ENCODE data around the gene HOXA9. TPM values are rescaled to one million over a fixed set of nuclear protein-coding genes. Genes with fewer than 3 reads are reported as not detected.

The HOXA9 gene
- total RNA-seq, 2 donors from 2014 or later, result not detected

DNA sequence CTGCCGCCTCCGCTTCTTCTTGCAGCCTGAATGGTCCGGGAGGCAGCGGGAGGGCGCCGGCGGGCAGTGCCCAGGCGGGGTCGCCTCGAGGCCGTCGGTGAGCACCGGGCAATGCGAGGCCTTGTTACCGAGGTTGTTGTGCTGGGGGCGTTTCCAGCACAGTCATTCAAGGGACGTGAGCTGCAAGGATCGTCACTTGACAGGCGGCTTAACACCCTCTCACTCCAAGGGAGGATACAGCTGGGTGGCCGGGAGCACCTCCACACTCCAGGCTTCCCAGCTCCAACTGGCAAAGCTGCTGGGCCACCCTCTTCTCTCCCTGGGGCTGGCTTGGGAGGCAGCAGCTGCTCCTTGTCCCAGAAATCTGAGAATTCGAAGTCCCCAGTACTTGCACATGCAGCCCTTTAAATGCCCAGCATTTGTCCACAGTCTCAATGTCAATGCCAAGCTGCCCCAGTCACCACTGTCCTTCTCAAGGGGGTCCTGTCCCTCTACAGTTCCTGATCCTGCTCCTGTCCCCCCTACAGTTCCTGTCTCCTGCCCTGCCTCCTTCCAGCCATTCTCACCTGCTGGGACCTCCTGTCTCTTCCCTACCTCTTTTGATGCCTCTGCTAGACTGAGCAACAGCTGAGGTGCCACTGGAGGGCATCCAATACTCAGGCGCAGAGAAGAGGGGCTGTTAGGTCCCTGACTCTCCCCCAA lies 24.1 kb upstream of the HOXA9 start:
- peak overlapping the region; percentile 75 to 86 for H3K4me3 Mint-ChIP-seq
- H3K27me3 Mint-ChIP-seq (ENCODE audit: low read depth), result peaks cover 93% of the 10 kb centered on the region
- H3K9me3 Mint-ChIP-seq, result no peaks in the 10 kb centered on the region
- no peaks in the 10 kb centered on the region for H3K36me3 Mint-ChIP-seq (ENCODE audit: insufficient read depth in 2 of 2)
- H3K27ac Mint-ChIP-seq, result no peak overlapping the region
- no peak for ATAC-seq (replicated peaks in 1 of 2)
- H3K4me1 Mint-ChIP-seq (ENCODE audit: low read depth), result peaks cover 60% of the 10 kb centered on the region
- peak in 1 of 2 donors; percentile 1 for DNase-seq

DNA sequence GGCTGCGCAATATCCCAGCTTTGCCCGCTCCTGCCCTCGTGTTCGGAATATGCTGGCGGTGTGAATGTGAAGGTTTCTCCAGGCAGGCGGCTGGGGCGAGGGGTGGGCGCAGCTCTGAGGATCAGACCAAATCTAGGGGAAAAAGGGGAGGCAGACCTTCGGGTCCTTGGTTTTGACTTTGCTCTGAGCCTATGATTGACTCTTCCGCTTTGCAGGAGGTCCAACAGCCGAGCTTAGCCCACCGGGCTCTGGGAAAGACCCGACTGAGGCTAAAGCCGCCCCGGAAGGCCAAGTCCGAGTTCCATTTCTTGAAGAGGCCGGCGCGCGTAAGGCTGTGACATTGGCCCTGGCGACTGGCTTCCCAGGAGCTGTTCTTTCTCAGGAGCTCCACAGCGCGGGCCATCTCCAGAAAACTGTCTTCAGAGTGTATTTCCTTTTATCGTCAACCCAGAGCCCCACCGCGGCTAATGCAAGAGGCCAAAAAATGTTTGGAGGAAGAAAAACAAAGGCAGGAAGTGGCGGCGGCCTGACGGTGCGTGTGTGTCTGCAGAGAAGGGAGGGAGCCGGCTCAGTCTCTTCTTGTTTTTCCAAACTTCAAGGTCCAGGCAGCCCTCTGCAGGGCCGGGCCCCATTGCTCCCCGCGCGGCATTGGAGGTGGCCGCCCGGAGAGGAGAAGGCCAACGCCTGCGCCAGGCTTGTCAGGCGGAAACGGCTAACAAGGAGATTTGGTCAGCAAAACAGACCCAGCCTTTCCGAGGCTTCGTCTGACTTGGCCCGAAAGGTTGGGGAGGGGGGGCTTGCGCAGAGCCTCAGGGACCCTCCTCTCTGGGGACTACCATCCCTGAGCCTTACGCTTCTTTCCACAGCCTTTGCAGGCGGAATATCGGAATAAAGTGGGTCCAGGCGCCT lies 23.3 kb upstream of the HOXA9 start:
- Mint-ChIP-seq H3K27ac (peak overlapping the region; percentile 46), H3K4me1 (ENCODE audit: low read depth) (peaks cover 56% of the 10 kb centered on the region)
- ATAC-seq (replicated peaks in 1 of 2), result peak in 1 of 2 donors; percentile 8

DNA sequence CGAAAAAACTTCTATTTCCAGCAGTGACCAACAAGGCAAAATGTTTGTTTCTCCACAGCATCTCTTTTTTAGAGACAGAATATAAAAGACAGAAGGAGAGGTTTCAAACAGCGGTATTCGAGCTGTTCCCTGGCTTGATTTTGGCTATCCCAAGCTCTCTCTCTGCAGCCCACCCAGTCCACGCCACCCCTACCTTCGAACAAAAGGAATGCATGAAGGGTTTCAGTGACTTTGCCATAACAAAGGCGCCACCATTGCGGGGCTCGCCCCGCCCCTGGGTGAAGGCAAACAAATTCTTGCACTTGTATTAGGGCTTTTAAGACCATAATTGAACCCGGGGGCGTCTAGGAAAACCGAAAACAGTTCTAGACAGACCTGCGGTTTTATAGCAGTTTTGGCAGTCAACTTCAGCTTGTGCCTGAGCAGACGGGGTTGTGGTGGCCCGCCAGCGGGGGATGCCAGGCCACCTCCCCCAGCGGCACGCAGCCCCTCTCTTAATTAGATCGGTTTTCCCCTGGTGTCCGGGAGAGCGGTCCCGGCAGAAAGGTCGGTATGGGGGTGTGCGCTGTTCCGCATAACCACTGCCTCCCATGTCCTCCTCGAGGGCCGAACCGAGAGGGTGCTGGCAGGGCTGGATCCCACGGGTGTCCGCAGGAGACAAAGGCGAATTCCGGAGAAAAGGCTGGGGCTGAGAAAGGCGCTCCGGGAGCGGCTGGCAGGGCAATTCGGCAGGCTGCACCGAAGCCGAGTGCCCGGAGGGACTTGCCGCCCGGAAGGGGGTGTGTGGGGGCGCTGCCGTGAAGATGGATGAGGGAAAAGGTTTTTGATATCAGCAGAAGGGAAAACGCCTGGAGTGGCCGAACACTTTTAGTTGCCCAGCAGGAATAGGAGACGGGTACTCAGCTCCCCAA lies 22.4 kb upstream of the HOXA9 start:
- H3K9me3 Mint-ChIP-seq, result no peaks in the 10 kb centered on the region
- DNase-seq, result no peak
- H3K4me3 Mint-ChIP-seq, result peak overlapping the region; percentile 75 to 86
- H3K27me3 Mint-ChIP-seq (ENCODE audit: low read depth), result peaks cover 83% of the 10 kb centered on the region
- no peaks in the 10 kb centered on the region for H3K36me3 Mint-ChIP-seq (ENCODE audit: insufficient read depth in 2 of 2)
- H3K27ac Mint-ChIP-seq, result no peak overlapping the region
- ATAC-seq (replicated peaks in 1 of 2), result no peak
- peaks cover 52% of the 10 kb centered on the region for H3K4me1 Mint-ChIP-seq (ENCODE audit: low read depth)

More for the DNA sequence above, 23.3 kb upstream of the HOXA9 start:
- Mint-ChIP-seq H3K9me3 (no peaks in the 10 kb centered on the region), H3K36me3 (ENCODE audit: insufficient read depth in 2 of 2) (no peaks in the 10 kb centered on the region), H3K4me3 (peak overlapping the region; percentile 75 to 86), H3K27me3 (ENCODE audit: low read depth) (peaks cover 85% of the 10 kb centered on the region)
- DNase-seq, result peak in 1 of 2 donors; percentile 53

DNA sequence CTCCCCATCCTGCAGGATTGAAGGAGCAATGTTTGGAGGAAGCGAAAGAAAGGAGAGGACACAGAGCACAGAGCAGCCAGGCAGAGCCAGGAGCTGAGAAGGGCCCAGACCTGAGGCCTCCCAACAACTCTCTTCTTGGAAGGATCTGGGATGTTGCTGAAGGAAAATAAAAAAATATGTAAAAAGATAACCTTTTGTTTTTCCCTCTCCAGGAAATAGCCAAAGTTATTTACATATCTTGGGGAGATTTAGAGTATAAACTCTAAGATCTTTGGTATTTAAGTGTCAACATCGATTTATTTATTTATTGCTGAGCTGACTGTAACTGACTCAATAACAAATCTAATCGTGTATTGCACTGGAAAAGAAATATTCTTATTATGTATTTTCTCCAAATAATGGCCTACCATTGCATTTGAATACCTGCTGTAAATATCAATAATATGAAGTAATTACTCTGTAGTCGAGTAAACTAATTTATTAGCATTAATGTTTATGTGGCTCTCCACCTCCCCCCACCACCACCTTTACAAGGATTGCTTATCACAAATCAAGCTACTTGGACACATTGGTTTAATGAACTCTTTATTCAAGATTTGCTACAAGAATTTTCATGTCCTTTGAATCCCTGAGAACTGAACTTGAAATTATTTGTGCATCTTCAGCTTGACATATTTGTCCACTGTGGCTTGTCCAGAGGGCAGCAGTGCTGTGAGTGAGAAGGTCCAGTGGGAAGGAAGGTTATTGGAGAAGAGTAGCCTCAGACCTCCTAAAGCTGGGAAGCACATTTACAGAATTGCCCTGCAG lies 21.5 kb upstream of the HOXA9 start:
- Mint-ChIP-seq H3K27me3 (ENCODE audit: low read depth) (peaks cover 82% of the 10 kb centered on the region), H3K4me3 (peak overlapping the region in 1 of 2 donors; percentile 86), H3K4me1 (ENCODE audit: low read depth) (peaks cover 52% of the 10 kb centered on the region), H3K27ac (no peak overlapping the region), H3K9me3 (no peaks in the 10 kb centered on the region), H3K36me3 (ENCODE audit: insufficient read depth in 2 of 2) (no peaks in the 10 kb centered on the region)
- no peak for ATAC-seq (replicated peaks in 1 of 2)
- no peak for DNase-seq

DNA sequence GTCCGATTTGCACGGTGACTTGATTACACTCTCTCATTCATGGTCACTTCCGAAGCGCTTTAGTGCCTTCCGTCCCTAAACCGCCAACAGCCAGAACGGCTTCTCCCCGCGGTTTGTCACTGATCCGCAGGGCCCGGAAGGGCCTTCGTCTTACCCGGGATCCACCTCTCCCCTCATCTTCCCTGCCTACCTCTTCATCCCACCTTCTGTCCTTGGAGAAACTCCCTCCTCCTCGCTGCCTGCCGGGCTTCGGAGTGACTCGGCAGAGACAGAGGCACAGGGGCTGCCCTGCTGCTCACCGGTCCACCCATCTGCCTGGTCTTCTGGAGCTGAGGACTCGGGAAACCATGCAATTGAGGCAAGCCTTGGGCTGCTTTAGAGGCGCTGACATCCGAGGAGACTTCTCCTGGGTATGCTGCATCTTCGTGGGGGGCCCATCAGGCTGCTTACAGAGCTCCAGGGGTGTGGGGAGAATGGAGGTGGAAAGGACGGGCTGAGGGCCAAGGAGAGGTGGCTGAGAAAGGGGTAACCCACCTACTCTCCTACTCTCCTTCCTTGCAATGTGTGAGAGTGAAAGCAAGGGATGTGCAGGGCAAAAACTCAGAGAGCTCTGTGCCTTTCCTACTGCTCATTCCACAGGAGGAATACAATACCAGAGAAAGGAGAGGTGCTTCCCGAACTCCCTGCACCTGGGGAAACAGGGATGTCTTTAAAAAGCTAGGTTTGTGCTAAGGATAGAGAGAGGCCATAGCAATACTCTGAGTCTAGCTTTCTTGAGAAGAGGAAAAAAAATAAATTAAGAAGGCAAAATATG lies 20.7 kb upstream of the HOXA9 start:
- Mint-ChIP-seq H3K9me3 (no peaks in the 10 kb centered on the region), H3K27ac (peak overlapping the region; percentile 70), H3K36me3 (ENCODE audit: insufficient read depth in 2 of 2) (no peaks in the 10 kb centered on the region), H3K27me3 (ENCODE audit: low read depth) (peaks cover 78% of the 10 kb centered on the region), H3K4me3 (peak overlapping the region; percentile 79 to 85), H3K4me1 (ENCODE audit: low read depth) (peaks cover 48% of the 10 kb centered on the region)
- peak in 1 of 2 donors; percentile 1 for DNase-seq
- ATAC-seq (replicated peaks in 1 of 2), result no peak

DNA sequence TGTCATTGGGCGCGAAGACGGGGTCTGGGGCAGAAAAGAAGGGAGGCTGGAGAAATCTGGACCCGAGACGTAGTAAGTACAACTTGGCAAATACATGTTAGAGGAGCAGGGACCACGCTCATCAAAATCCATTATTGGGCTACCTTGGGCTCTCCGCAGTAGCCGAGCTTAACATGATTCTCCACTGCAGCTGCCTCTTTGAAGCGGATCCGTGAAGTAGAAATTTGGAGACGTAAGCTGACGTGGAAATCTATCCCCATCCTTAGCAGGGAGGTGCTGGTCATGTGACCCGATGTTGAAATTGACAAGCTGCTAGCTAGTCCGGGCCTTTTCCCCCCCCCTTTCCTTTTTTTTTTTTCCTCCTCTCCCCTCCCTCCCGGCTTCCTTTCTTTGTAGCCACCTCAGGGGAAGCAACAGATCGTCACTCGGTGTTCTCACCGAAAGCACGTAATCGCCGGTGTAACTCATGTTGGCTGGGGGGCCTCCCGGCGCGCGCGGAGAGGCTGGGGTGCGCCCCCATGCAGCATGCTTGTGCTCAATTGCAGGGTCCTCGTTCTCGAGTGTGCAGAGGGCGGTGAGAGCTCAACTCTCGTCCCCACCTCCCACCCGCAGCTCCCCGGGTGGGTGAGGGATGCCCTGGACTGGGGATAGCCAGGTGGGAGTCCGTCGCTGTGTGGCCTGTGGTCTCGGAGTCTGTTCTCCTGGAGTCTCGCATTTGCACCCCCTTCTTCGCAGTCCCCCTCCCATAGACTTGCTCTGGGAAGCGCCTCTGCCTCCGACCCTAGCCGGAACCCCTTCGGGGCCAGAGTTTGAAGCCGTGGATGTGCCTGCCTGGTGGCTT lies 19.9 kb upstream of the HOXA9 start, which contains the start of gene HOXA11:
TSS of gene HOXA11 (minus strand) at position 220 of the 841 bp plus-strand sequence. CDS start at position 132, 88 bp downstream.
- ATAC-seq (replicated peaks in 1 of 2), result peak; percentile 2 to 32
- Mint-ChIP-seq H3K27me3 (ENCODE audit: low read depth) (peaks cover 77% of the 10 kb centered on the region), H3K4me1 (ENCODE audit: low read depth) (peaks cover 46% of the 10 kb centered on the region), H3K9me3 (no peaks in the 10 kb centered on the region), H3K27ac (peak within 1 kb of the TSS; percentile 70), H3K4me3 (peak within 1 kb of the TSS; percentile 79 to 85), H3K36me3 (ENCODE audit: insufficient read depth in 2 of 2) (no peaks in the 10 kb centered on the region)
- DNase-seq, result peak in 1 of 2 donors; percentile 19

DNA sequence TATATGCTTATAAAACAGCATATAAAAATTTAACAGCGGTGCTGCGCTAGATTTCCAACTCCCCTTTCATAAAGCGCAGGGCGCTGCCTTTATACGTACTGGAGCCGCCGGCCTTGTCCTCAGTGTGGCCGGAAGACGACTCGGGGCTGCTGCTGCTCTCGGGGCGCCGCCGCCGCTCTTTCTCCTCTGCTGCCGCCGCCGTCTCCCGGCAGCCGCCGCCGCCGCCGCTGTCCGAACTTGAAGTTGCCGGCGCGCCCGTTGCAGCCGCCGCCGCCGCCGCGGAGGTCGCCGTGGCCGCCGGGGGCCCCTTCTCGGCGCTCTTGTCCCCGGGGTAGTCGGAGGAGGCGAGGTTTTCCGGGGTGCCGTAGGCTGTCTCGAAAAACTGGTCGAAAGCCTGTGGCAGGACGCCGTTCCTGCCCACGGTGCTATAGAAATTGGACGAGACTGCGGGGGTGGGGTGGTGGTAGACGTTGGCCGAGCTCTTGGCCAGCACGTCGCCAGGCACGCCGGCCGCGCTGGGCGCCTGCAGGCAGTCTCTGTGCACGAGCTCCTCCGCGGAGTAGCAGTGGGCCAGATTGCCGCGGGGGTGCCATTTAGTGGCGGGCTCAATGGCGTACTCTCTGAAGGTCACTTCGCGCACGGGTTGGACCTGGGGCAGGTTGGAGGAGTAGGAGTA lies 19.1 kb upstream of the HOXA9 start:
- peak overlapping the region; percentile 79 to 85 for H3K4me3 Mint-ChIP-seq
- no peaks in the 10 kb centered on the region for H3K9me3 Mint-ChIP-seq
- DNase-seq, result peak in 1 of 2 donors; percentile 55

DNA sequence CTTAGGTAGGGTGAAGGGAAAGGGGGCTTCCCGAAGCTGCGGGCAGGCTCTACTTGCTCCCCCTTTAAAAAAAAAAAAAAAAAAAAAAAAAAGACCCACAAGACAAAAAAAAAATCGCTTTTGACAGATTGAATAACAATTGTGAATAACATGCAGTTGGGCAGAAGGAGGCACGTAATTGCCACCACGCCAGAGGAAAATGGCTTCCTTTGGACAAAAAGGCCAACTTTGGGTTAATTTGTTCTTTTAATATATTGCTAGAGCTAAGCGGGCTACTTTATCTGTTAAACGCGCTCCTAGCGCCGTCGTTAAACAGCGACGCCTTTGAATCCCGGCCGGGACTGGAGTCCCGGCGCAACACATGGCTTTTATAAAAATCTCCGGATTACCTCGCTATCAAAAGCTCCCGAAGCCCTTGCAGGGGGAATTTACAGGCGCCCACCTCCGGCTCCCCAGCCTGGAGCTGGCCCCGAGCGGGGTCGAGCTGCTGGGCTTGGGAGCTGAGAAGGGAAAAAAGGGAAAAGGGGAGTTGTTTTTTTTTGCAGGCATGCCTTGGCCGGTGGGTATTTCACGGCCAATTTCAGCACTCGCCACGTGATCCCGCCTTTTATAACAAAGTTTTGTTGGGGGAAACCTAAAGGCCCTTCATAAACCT lies 18.5 kb upstream of the HOXA9 start:
- no peaks in the 10 kb centered on the region for H3K36me3 Mint-ChIP-seq (ENCODE audit: insufficient read depth in 2 of 2)
- no peaks in the 10 kb centered on the region for H3K9me3 Mint-ChIP-seq
- peaks cover 45% of the 10 kb centered on the region for H3K4me1 Mint-ChIP-seq (ENCODE audit: low read depth)
- ATAC-seq (replicated peaks in 1 of 2) (no peak), DNase-seq (peak in 1 of 2 donors; percentile 2)
- peak overlapping the region; percentile 79 to 85 for H3K4me3 Mint-ChIP-seq
- H3K27ac Mint-ChIP-seq, result no peak overlapping the region
- H3K27me3 Mint-ChIP-seq (ENCODE audit: low read depth), result peaks cover 77% of the 10 kb centered on the region

More for the DNA sequence above, 19.1 kb upstream of the HOXA9 start:
- H3K27ac Mint-ChIP-seq, result peak overlapping the region; percentile 24
- peaks cover 50% of the 10 kb centered on the region for H3K4me1 Mint-ChIP-seq (ENCODE audit: low read depth)
- H3K36me3 Mint-ChIP-seq (ENCODE audit: insufficient read depth in 2 of 2), result no peaks in the 10 kb centered on the region
- H3K27me3 Mint-ChIP-seq (ENCODE audit: low read depth), result peaks cover 77% of the 10 kb centered on the region
- peak; percentile 48 to 56 for ATAC-seq (replicated peaks in 1 of 2)

DNA sequence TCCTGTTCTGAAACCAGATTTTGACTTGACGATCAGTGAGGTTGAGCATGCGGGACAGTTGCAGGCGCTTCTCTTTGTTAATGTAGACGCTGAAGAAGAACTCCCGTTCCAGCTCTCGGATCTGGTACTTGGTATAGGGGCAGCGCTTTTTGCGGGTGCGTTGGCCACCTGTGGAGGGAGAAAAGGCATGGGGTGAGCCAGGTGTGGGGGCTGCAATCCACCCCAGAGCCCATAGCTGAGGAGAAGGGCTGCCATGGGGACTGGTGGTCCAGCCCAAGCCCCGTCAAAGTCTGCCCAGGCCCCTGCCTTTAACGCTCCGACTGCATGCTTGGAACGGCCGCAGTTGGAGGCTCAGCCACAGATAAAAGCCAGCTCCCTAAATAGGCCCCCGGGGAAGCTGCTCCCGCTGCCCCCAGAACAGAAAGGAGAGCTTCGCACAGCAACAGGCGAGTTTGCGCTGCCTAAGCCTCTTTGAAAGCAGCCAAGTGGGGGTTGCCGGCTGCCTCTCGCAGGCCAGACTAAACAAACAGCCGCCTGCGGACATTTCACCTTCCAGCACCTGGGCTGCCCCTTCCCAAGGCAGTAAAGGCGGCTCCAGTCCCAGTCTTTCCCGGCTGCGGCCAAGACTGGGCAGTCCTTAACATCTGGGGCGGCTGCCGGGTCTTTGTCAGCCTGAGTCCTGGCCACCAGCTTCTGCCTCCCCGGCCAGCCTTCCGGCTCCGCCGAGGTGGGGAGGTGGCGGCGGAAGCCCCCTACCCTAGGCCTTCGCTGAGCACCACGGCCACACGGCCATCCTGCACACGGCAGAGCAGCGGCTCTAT lies 17.7 kb upstream of the HOXA9 start:
- Mint-ChIP-seq H3K36me3 (ENCODE audit: insufficient read depth in 2 of 2) (no peaks in the 10 kb centered on the region), H3K4me3 (peak overlapping the region in 1 of 2 donors; percentile 85), H3K9me3 (no peaks in the 10 kb centered on the region), H3K4me1 (ENCODE audit: low read depth) (peaks cover 38% of the 10 kb centered on the region), H3K27ac (no peak overlapping the region), H3K27me3 (ENCODE audit: low read depth) (peaks cover 77% of the 10 kb centered on the region)
- no peak for ATAC-seq (replicated peaks in 1 of 2)
- peak in 1 of 2 donors; percentile 1 for DNase-seq
